CD4-positive, alpha-beta T cell treated with Interleukin-15 for 1 hour (primary cell): ENCODE results near the gene STARD10.

Experiments
- DNase-seq: peaks from one replicate; pipeline ENCODE4 v3.0.0-alpha.2; 2020

Gene STARD10

GRCh38 chr11:72760539-72761405 is 33.1 kb downstream of the STARD10 start:
- DNase-seq, result no peak

GRCh38 chr11:72759468-72759985 is 34.3 kb downstream of the STARD10 start:
- DNase-seq, result no peak

GRCh38 chr11:72758690-72759389 is 35.0 kb downstream of the STARD10 start:
- peak; percentile 45 for DNase-seq

- no peak for DNase-seq
Observed at GRCh38 chr11:72758304-72758689, 35.5 kb downstream of the STARD10 start.

GRCh38 chr11:72755713-72756285 is 38.0 kb downstream of the STARD10 start:
- DNase-seq, result no peak

- no peak for DNase-seq
Observed at GRCh38 chr11:72754544-72755155, 39.2 kb downstream of the STARD10 start.

DNA sequence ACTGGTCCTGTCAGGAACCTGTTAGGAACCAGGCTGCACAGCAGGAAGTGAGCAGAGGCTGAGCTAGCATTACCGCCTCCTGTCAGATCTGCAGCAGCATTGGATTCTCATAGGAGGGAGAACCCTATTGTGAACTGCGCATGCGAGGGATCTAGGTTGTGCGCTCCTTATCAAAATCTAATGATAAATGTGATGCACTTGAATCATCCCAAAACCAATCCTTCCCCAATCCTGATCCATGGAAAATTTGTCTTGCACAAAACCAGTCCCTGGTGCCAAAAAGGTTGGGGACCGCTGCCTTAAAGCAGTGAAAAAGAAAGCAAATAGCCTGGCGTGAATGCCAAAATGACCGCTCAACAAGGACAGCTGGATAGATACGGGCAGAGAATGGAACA is 39.7 kb downstream of the STARD10 start:
- DNase-seq, result no peak

DNA sequence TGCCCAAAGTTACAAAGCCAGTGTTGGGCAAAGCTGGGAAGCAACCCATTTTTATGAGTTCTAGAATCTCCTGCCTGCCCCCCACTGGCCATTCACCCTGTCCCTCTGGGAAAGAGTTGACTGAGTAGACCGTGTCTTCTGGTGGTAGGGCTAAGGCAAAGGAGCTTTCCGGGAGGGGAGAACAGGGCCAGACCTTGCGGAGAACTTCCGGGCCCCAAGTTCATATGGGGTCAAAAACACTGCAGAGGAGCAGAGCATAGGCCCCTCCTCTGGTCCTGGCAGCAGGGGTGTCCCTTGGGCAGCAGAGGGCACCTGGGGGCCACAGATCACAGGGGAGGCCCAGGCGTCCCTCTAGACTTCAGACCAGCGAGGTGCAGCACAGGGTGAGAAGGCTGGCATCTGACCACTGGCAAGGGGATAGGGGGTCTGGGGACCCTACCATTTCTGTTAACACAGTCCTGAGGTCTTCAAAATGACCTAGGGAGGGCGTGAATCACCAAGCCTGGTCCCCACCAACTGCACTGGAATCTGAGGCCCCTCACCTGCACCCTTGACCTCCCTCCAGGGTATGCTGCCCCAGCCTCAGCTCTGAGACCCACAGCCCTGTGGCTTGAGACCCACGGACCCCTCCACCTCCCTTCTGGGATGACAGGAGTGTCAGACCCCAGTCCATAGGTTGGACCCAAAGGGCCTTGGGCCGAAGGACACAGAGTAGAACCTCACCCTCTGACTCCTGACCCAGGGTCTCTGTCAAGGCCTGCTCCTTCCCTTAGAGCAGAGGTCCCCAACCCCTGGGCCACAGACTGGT is 40.3 kb downstream of the STARD10 start:
- no peak for DNase-seq

GRCh38 chr11:72752088-72752914 is 41.5 kb downstream of the STARD10 start, which contains the start of gene ARAP1:
Gene ARAP1, minus strand, starts transcription at chr11:72752408. Its CDS starts 25,280 bp downstream, at chr11:72727128.
- DNase-seq, result peak; percentile 83

DNA sequence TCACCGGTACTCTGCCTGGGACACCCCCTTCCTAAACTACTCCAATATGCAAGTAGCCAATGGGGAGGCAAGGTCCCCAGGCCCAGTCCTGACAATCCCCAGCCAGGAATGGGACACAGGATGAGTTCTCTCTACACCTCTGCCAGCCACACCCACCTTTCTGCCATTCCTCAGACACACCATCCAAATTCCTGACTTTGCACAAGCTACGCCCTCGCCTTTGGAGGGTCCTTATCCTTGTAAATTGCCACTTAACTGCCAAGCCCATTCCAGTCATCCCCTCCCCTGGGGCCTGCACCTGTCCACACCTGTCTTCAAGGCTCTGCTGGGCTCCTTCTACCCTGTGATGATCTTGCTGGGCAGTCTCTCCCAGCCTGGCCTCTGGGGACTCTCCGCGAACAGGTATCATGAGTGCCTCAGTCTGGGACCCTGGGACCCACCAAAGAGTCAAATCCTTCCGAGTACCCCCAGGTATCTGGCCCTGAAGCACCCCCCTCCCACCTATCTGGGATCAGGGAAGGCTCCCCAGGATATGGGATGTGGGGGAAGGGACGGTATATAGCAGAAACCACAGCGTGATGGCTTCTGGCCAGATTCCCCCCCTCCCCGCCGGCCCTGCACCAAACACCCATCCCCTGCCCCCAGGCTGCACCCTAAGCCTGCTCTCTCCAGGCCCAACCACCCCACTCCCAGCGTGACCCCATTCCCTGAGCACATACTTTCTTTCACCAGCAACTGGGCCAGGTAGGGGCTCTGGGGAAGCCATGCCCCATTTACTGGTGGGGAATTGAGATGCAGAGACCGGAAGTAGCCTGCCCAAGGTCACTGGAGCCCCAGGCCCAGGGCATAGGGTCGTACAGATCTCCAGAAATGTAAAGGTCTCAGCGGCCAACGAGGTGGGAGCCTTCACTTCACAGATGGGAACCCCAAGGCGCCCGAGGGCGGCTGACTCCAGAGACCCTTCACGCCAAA is 42.4 kb downstream of the STARD10 start:
- no peak for DNase-seq

- no peak for DNase-seq
Observed at GRCh38 chr11:72750556-72751115, 43.2 kb downstream of the STARD10 start.

- no peak for DNase-seq
Observed at GRCh38 chr11:72750086-72750485, 43.8 kb downstream of the STARD10 start.

DNA sequence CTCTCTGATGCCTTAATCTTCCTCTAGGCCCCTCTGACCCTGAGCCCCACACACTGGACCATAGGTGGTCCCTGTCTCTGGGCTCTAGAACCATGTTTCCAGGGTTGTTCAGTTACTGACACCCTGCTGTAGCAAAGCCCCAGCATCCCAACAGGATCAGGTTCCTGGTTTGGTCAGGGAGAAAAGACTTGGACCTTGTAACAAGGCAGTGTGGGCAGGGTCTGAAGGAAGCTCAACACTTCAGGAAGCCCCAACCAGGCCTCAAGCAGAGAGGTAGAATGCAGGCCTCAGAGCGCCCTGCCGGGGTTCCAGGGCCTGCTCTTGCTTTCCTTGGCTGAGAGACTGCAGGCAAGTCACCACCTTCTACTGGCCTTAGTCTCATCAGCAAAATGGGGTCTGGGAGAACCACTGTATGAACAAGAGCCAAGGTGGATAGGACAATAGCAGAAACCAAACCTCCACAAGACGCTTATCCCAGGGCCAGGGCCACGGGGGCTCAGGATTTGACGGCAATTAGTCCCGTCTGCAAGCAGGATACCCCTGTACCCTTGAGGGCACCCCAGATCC is 46.5 kb downstream of the STARD10 start:
- DNase-seq, result no peak

DNA sequence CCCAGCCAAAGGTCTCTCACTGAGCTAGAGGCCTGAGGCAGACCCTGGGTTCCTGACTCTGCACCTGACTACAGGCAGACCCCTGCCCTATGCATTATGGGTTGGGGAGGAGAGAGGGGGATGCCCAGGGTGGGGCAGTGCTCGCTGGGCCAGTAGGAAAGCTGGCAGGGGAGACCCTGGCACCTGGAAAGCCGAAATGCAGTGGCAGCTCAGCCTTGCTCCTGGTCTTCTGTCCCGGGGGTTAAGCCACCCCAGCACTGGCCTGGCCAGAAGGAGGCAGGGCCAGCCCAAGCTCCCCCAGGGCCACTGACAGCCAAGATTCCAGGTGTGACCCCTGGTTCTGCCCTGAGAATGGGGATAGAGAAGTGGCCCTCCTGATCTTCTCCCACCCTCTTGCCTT is 47.0 kb downstream of the STARD10 start:
- DNase-seq, result no peak

GRCh38 chr11:72745925-72746550 is 47.8 kb downstream of the STARD10 start:
- DNase-seq, result no peak

GRCh38 chr11:72745511-72745910 is 48.3 kb downstream of the STARD10 start:
- no peak for DNase-seq

DNA sequence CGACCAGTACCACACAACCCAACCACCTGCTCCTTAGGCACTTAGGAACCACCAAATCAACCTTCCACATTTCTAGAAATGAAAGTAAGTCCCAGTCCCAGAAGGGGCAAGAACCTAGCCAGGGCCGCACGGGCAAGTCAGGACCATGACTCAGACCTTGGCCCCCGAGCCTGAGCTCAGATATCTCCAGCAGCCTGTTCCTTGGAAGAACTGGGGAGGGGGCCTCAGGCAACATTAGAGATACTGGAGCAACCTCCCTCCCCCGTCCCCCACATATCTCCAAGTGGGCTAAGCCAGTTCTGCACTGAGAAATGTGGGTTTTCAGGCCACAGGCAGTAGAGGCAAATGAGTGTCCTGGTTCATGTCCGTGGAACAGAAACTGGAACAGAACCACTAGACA is 49.4 kb downstream of the STARD10 start:
- no peak for DNase-seq

GRCh38 chr11:72743321-72744221 is 50.3 kb downstream of the STARD10 start:
- DNase-seq, result peak; percentile 79
